ENCODE results near the gene SEC63. TPM values are rescaled to one million over a fixed set of nuclear protein-coding genes. Genes with fewer than 3 reads are reported as not detected.

SEC63 gene
- total and polyA plus RNA-seq, 2 of the 4 experiments (the other 2 are of a cell fraction), result 8.6 to 22.4 TPM

GRCh38 chr6:107877968-107878367 lies 80.0 kb downstream of the SEC63 start:
- intact Hi-C loops (cut with micrococcal nuclease), result no loop called here
- H3K9me3 ChIP-seq (ENCODE audit: control insufficient read depth, insufficient read depth, low read length), result no peaks in the 10 kb centered on the region
- no peaks in the 10 kb centered on the region for H3K9me1 ChIP-seq (ENCODE audit: insufficient read depth, low read length)
- H2BK120ac ChIP-seq (ENCODE audit: low read depth, low read length), result no peak overlapping the region
- H3K4me3 ChIP-seq (ENCODE audit: insufficient read depth, low read depth, low read length), result no peak overlapping the region
- DNase-seq (no peak), ATAC-seq (ENCODE audit: low read depth) (no peak)
- no peak overlapping the region for H3K4me2 ChIP-seq (ENCODE audit: low read depth, low read length)
- H3K27me3 ChIP-seq (ENCODE audit: control insufficient read depth, insufficient read depth, low read length), result no peaks in the 10 kb centered on the region
- H3K27ac ChIP-seq (ENCODE audit: insufficient read depth, low read length), result no peak overlapping the region
- ChIA-PET CTCF (no interaction called here), POLR2A (ENCODE audit: unreplicated experiment) (no interaction called here)
- no peak overlapping the region for H3K9ac ChIP-seq (ENCODE audit: low read depth, low read length)
- H3K23ac ChIP-seq (ENCODE audit: low read depth, low read length), result no peak overlapping the region
- H2BK15ac ChIP-seq (ENCODE audit: low read depth, low read length), result no peak overlapping the region
- H4K5ac ChIP-seq (ENCODE audit: low read depth, low read length), result no peak overlapping the region
- dilution Hi-C loops (cut with HindIII; ENCODE audit: low sequenced_read_pairs, unreplicated experiment), result no loop called here
- H2BK5ac ChIP-seq (ENCODE audit: low read depth, low read length, poor library complexity, severe bottlenecking), result no peak overlapping the region
- H2AK5ac ChIP-seq (ENCODE audit: low read depth, low read length), result no peak overlapping the region
- WGBS, 2 experiments (ENCODE audit: extremely low coverage in 2 of 2, insufficient read length in 1 of 2), result no CpG with 5 or more reads among the region's 1 CpG
- H3K4ac ChIP-seq (ENCODE audit: low read depth, low read length), result no peak overlapping the region
- TF ChIP-seq CHD1 (IDR thresholded peaks at IDR 0.05; ENCODE audit: low read depth, low read length) (no peak), RFX5 (IDR thresholded peaks at IDR 0.05; ENCODE audit: low read depth, low read length) (no peak), MXI1 (IDR thresholded peaks at IDR 0.05; ENCODE audit: borderline replicate concordance, low read depth, low read length) (no peak), BHLHE40 (IDR thresholded peaks at IDR 0.05; ENCODE audit: low read depth, low read length) (no peak), USF2 (IDR thresholded peaks at IDR 0.05; ENCODE audit: low read depth, low read length) (no peak), RAD21 (IDR thresholded peaks at IDR 0.05; ENCODE audit: low read length) (no peak), MAFK (IDR thresholded peaks at IDR 0.05; ENCODE audit: low read depth, low read length) (no peak), NFE2L2 (IDR thresholded peaks at IDR 0.05; ENCODE audit: low read depth, low read length) (no peak)
- no peak overlapping the region for H4K91ac ChIP-seq (ENCODE audit: insufficient read depth, low read depth, low read length)
- peaks cover 2% of the 10 kb centered on the region; the same call in 1 of the 2 replicates for H4K20me1 ChIP-seq (ENCODE audit: insufficient read depth, low read length)
- H2AFZ ChIP-seq (replicated peaks; ENCODE audit: low read length, poor library complexity), result no peak overlapping the region
- H2BK20ac ChIP-seq (ENCODE audit: low read depth, low read length), result no peak overlapping the region
- no peak overlapping the region for H3K56ac ChIP-seq (ENCODE audit: extremely low read depth, insufficient read depth, low read length)
- in situ Hi-C loops (cut with MboI; ENCODE audit: low sequenced_read_pairs), result no loop called here
- H3K14ac ChIP-seq (replicated peaks; ENCODE audit: low read depth, low read length), result no peak overlapping the region
- no TSS peak for BruUV-seq (replicated peaks)
- H3K36me3 ChIP-seq (ENCODE audit: control insufficient read depth, insufficient read depth, low read length), result peaks cover 18% of the 10 kb centered on the region
- H3K79me1 ChIP-seq (ENCODE audit: low read depth in 1 of 2, low read length in 2 of 2), result peaks cover 9 to 17% of the 10 kb centered on the region in 2 experiments; a peak in 3 of 4 replicates
- H2AK9ac ChIP-seq (replicated peaks; ENCODE audit: low read depth, low read length, poor library complexity), result no peak overlapping the region
- no peaks in the 10 kb centered on the region for H3K4me1 ChIP-seq (ENCODE audit: control insufficient read depth, insufficient read depth, low read length)
- H4K8ac ChIP-seq (ENCODE audit: low read depth in 2 of 2, low read length in 2 of 2), result no peak overlapping the region
- H3K18ac ChIP-seq (ENCODE audit: low read depth, low read length), result no peak overlapping the region
